H1 (cell line): Measurements from ENCODE around the gene WWP2. TPM values are rescaled to one million over a fixed set of nuclear protein-coding genes. Genes with fewer than 3 reads are reported as not detected.

Experiments used
- CTCF ChIA-PET: fragments of 300-600 bp; sonication (Branson Sonifier 250); formaldehyde crosslinking; loops from one replicate; lab custom pipeline; 2021; ENCODE audit not compliant: partially characterized antibody; lab: Charles Lee
- POLR2A ChIA-PET: fragments of 300-600 bp; sonication (Branson Sonifier 250); formaldehyde crosslinking; loops from one replicate; lab custom pipeline; 2021; ENCODE audit warnings: inconsistent platforms; ENCODE audit not compliant: partially characterized antibody; lab: Charles Lee
- DNase-seq, 2 experiments: peaks; one replicate each; pipeline versions ENCODE4 v3.0.0 to v3.0.0-alpha.2; 2010 to 2022; ENCODE audit warnings: low spot score in 2 of 2, low read depth in 1 of 2, mixed read lengths in 1 of 2
- FAIRE-seq: peaks from 2 replicates; lab custom pipeline; 2011; peaks lifted over from hg19 to GRCh38; lab: Jason Lieb, UNC
- H2AFZ ChIP-seq: 2 replicates; pipeline ENCODE4 v1.8.1; 2012; ENCODE audit warnings: low read length, inconsistent platforms
- H2AK5ac ChIP-seq: 2 replicates; pipeline ENCODE4 v1.6.1; 2013; ENCODE audit warnings: low read depth, low read length
- H2BK120ac ChIP-seq: replicated peaks from 2 replicates; pipeline ENCODE3; 2013; ENCODE audit warnings: low read depth, low read length, inconsistent platforms
- H2BK12ac ChIP-seq: 2 replicates; pipeline ENCODE4 v1.6.1; 2013; ENCODE audit warnings: low read depth, low read length
- H2BK15ac ChIP-seq: 2 replicates; pipeline ENCODE4 v1.6.1; 2013; ENCODE audit warnings: low read length
- H2BK20ac ChIP-seq: 2 replicates; pipeline ENCODE4 v1.6.1; 2013; ENCODE audit warnings: low read length
- H2BK5ac ChIP-seq: 2 replicates; pipeline ENCODE4 v1.6.1; 2013; ENCODE audit warnings: low read depth, low read length
- H3K14ac ChIP-seq: 2 replicates; pipeline ENCODE4 v1.6.1; 2013; ENCODE audit warnings: inconsistent platforms; ENCODE audit not compliant: insufficient read length
- H3K18ac ChIP-seq: 2 replicates; pipeline ENCODE4 v1.6.1; 2013; ENCODE audit warnings: low read length; ENCODE audit errors: extremely low read depth
- H3K23ac ChIP-seq: 2 replicates; pipeline ENCODE4 v1.6.1; 2013; ENCODE audit warnings: inconsistent platforms; ENCODE audit not compliant: insufficient read length
- H3K23me2 ChIP-seq: 2 replicates; pipeline ENCODE4 v1.6.1; 2013; ENCODE audit warnings: low read depth, low read length
- H3K27ac ChIP-seq: 2 replicates; pipeline ENCODE4 v1.6.1; 2011; ENCODE audit warnings: low read depth, low read length, inconsistent platforms
- H3K27me3 ChIP-seq, 4 experiments: replicated peaks in 1 of 4; 1 replicate in 1 of 4; 2 replicates in 3 of 4; pipeline versions ENCODE4 v1.6.1 to v1.8.1; 2011 to 2013; ENCODE audit warnings: low read length in 3 of 4, mild to moderate bottlenecking in 3 of 4, inconsistent platforms in 2 of 4, mixed read lengths in 2 of 4, moderate library complexity in 1 of 4; ENCODE audit not compliant: control insufficient read depth in 3 of 4, insufficient read depth in 3 of 4; ENCODE audit errors: extremely low read depth in 1 of 4
- H3K36me3 ChIP-seq, 4 experiments: 2 replicates each; pipeline versions ENCODE4 v1.6.1 to v1.8.1; 2011 to 2013; ENCODE audit warnings: mild to moderate bottlenecking in 4 of 4, low read length in 3 of 4, moderate library complexity in 2 of 4, control low read depth in 1 of 4, inconsistent platforms in 1 of 4; ENCODE audit not compliant: insufficient read depth in 4 of 4, control insufficient read depth in 2 of 4
- H3K4ac ChIP-seq: replicated peaks from 2 replicates; pipeline ENCODE3; 2013; ENCODE audit warnings: low read length, low read depth, mixed read lengths, inconsistent platforms; ENCODE audit not compliant: insufficient read length
- H3K4me1 ChIP-seq, 4 experiments: replicated peaks in 1 of 4; 1 replicate in 1 of 4; 2 replicates in 3 of 4; pipeline versions ENCODE4 v1.6.1 to v1.8.1; 2011 to 2013; ENCODE audit warnings: low read length in 3 of 4, inconsistent platforms in 2 of 4, mixed read lengths in 1 of 4; ENCODE audit not compliant: insufficient read depth in 4 of 4, control insufficient read depth in 3 of 4
- H3K4me2 ChIP-seq, 2 experiments: 2 replicates each; pipeline versions ENCODE4 v1.6.1 to v1.8.1; 2011 to 2013; ENCODE audit warnings: low read depth in 2 of 2, low read length in 2 of 2, control low read depth in 1 of 2, inconsistent platforms in 1 of 2, mild to moderate bottlenecking in 1 of 2; ENCODE audit not compliant: insufficient read depth in 1 of 2
- H3K4me3 ChIP-seq, 4 experiments: fragments of 200-600, 300-600 bp in 1 of 4; sonication (generic), shearing (Covaris generic), sonication (Bioruptor Twin) in 1 of 4; 2 replicates each; pipeline versions ENCODE4 v1.5.1 to v1.8.1; 2011 to 2016; ENCODE audit warnings: low read length in 4 of 4, low read depth in 3 of 4, control low read depth in 2 of 4, inconsistent platforms in 2 of 4, mild to moderate bottlenecking in 2 of 4, mixed read lengths in 1 of 4, moderate library complexity in 1 of 4; ENCODE audit not compliant: insufficient read depth in 2 of 4; ENCODE audit errors: extremely low read depth in 1 of 4
- H3K56ac ChIP-seq: replicated peaks from 2 replicates; pipeline ENCODE3; 2013; ENCODE audit warnings: low read depth, mild to moderate bottlenecking, mixed read lengths, low read length, inconsistent platforms; ENCODE audit not compliant: insufficient read length
- H3K79me1 ChIP-seq: 2 replicates; pipeline ENCODE4 v1.6.1; 2013; ENCODE audit warnings: low read depth, low read length, control low read depth
- H3K79me2 ChIP-seq, 2 experiments: 2 replicates each; pipeline versions ENCODE4 v1.6.1 to v1.8.1; 2012 to 2013; ENCODE audit warnings: low read length in 2 of 2, mild to moderate bottlenecking in 2 of 2, inconsistent platforms in 1 of 2; ENCODE audit not compliant: insufficient read depth in 2 of 2, control insufficient read depth in 1 of 2
- H3K9ac ChIP-seq, 4 experiments: replicated peaks in 1 of 4; 1 replicate in 1 of 4; 2 replicates in 3 of 4; pipeline versions ENCODE4 v1.6.1 to v1.8.1; 2011 to 2013; ENCODE audit warnings: low read depth in 3 of 4, low read length in 3 of 4, control low read depth in 2 of 4, mild to moderate bottlenecking in 2 of 4, moderate library complexity in 2 of 4, inconsistent platforms in 1 of 4; ENCODE audit errors: extremely low read depth in 1 of 4
- H3K9me3 ChIP-seq, 2 experiments: 2 replicates each; pipeline versions ENCODE4 v1.6.1 to v1.8.1; 2012 to 2013; ENCODE audit warnings: mild to moderate bottlenecking in 2 of 2, moderate library complexity in 2 of 2, control low read depth in 1 of 2, inconsistent platforms in 1 of 2, low read depth in 1 of 2, low read length in 1 of 2, mixed read lengths in 1 of 2; ENCODE audit not compliant: insufficient read depth in 2 of 2
- H4K20me1 ChIP-seq, 2 experiments: replicated peaks in 1 of 2; 2 replicates each; pipeline versions ENCODE3 to v1.8.1; 2011 to 2013; ENCODE audit warnings: inconsistent platforms in 2 of 2, low read length in 2 of 2, mild to moderate bottlenecking in 1 of 2; ENCODE audit not compliant: insufficient read depth in 2 of 2, control insufficient read depth in 1 of 2
- H4K5ac ChIP-seq: 2 replicates; pipeline ENCODE4 v1.6.1; 2013; ENCODE audit warnings: low read length, low read depth, mixed read lengths, inconsistent platforms; ENCODE audit not compliant: insufficient read length
- H4K8ac ChIP-seq: 2 replicates; pipeline ENCODE4 v1.8.0; 2013; ENCODE audit warnings: mild to moderate bottlenecking, moderate library complexity, low read length, inconsistent platforms; ENCODE audit not compliant: insufficient read depth; ENCODE audit errors: extremely low read depth
- H4K91ac ChIP-seq: replicated peaks from 2 replicates; pipeline ENCODE3; 2013; ENCODE audit warnings: low read length, mixed read lengths, inconsistent platforms; ENCODE audit not compliant: insufficient read length
- CHD1 ChIP-seq: IDR thresholded peaks from 2 replicates; pipeline ENCODE4 v1.6.1; 2012; ENCODE audit warnings: low read depth, low read length, improper control_type of control experiment
- EZH2 ChIP-seq: fragments of 200-600 bp; sonication (generic); IDR thresholded peaks from 2 replicates; pipeline ENCODE4 v1.7.1; 2012; ENCODE audit warnings: low read depth, mild to moderate bottlenecking, moderate library complexity, low read length, inconsistent platforms; ENCODE audit not compliant: severe bottlenecking
- POU5F1 ChIP-seq: IDR thresholded peaks from 2 replicates; pipeline ENCODE4 v1.6.1; 2011; ENCODE audit warnings: low read depth, mild to moderate bottlenecking, low read length, moderate library complexity
- WGBS, 2 experiments: shearing (Covaris generic) in 1 of 2; methylation state at CpG; one replicate each; pipeline versions ENCODE4 v1.1.6 to v1.1.7; 2013 to 2015; ENCODE audit warnings: low lambda C conversion rate in 2 of 2, mixed read lengths in 2 of 2, inconsistent platforms in 1 of 2, low coverage in 1 of 2, missing lambda C conversion rate in 1 of 2; ENCODE audit not compliant: insufficient replicate concordance in 2 of 2, insufficient coverage in 1 of 2, insufficient read length in 1 of 2; ENCODE audit errors: extremely low coverage in 1 of 2, missing lambda C conversion rate in 1 of 2; 5-methylcytosine and 5-hydroxymethylcytosine counted together
- polyA plus RNA-seq, 7 experiments: library from polyadenylated mRNA; depleted of rRNA in 3 of 7; stranded (reverse) in 5 of 7; unstranded in 2 of 7; fragments of >200 nt in 5 of 7; fragments of 200-250 nt in 2 of 7; gene quantifications; 1 replicate in 5 of 7; 2 replicates in 1 of 7; 4 replicates in 1 of 7; pipeline versions ENCODE4 v1.2.1 to v1.2.3, GENCODE V29; 2011 to 2013; ENCODE audit warnings: missing spikeins in 2 of 7, mixed read lengths in 2 of 7
- total RNA-seq: library from RNA; stranded (reverse); fragmentation: NEBNext Ultra II Directional; extraction: Animal tissue kit (Norgen Biotek cat#: 25700); gene quantifications from 2 replicates; pipeline ENCODE4 v1.2.1, GENCODE V29; 2021

WWP2 gene
- total and polyA plus RNA-seq, 2 of the 8 experiments (the other 6 are each of a cell fraction or from before 2014, with no cell fraction given), result 14.1 to 42.2 TPM

GRCh38 chr16:69889295-69889964 is 127.3 kb downstream of the WWP2 start:
- no peaks in the 10 kb centered on the region for H3K9me3 ChIP-seq
- H2AK5ac ChIP-seq, result no peak overlapping the region
- DNase-seq (no peak), FAIRE-seq (no peak)
- peaks cover 0 to 3% (median 0%) of the 10 kb centered on the region in 4 experiments; a peak in 1 of 7 replicates for H3K4me1 ChIP-seq
- no peak overlapping the region for H3K4ac ChIP-seq
- no peaks in the 10 kb centered on the region for H3K79me2 ChIP-seq
- H3K36me3 ChIP-seq, result peaks cover 0 to 10% (median 0%) of the 10 kb centered on the region in 4 experiments; a peak in 3 of 8 replicates
- no peaks in the 10 kb centered on the region for H3K79me1 ChIP-seq
- H4K8ac ChIP-seq, result no peak overlapping the region
- no peaks in the 10 kb centered on the region for H4K20me1 ChIP-seq
- H2AFZ ChIP-seq, result no peak overlapping the region
- no peak overlapping the region for H2BK5ac ChIP-seq
- 0 out of 2 replicates have a peak, but pooled peaks cover 2% of the 10 kb centered on the region for H3K23me2 ChIP-seq
- no peak overlapping the region for H2BK120ac ChIP-seq
- H4K5ac ChIP-seq, result no peak overlapping the region
- H2BK12ac ChIP-seq, result no peak overlapping the region
- H3K56ac ChIP-seq, result no peak overlapping the region
- no peak overlapping the region for H3K9ac ChIP-seq
- CTCF ChIA-PET, result interaction anchor here (0.6 to 2.6 kb wide), 3 partner anchors 28 to 93 kb away, joined by 3 to 7 read pairs (median 3); no protein-coding TSS in a partner anchor
- H3K27ac ChIP-seq, result no peak overlapping the region
- H3K27me3 ChIP-seq, result no peaks in the 10 kb centered on the region
- no peak overlapping the region for H3K14ac ChIP-seq
- no peak overlapping the region for H4K91ac ChIP-seq
- H2BK20ac ChIP-seq, result no peak overlapping the region
- no peak overlapping the region for H2BK15ac ChIP-seq
- no peak overlapping the region for H3K18ac ChIP-seq
- POLR2A ChIA-PET, result interaction anchor here (0.6 kb wide), 1 partner anchor 131 kb away, joined by 3 read pairs; no protein-coding TSS in a partner anchor
- H3K23ac ChIP-seq, result no peak overlapping the region
- TF ChIP-seq EZH2 (no peak), CHD1 (no peak), POU5F1 (no peak)
- H3K4me2 ChIP-seq, result no peak overlapping the region
- 91% methylated on average over 7 of the region's 7 CpGs; no CpG with 5 or more reads in 1 of the 2 experiments for WGBS, 2 experiments
- H3K4me3 ChIP-seq, result no peak overlapping the region
